ENCODE data around the gene CYGB.

Gene CYGB

DNA sequence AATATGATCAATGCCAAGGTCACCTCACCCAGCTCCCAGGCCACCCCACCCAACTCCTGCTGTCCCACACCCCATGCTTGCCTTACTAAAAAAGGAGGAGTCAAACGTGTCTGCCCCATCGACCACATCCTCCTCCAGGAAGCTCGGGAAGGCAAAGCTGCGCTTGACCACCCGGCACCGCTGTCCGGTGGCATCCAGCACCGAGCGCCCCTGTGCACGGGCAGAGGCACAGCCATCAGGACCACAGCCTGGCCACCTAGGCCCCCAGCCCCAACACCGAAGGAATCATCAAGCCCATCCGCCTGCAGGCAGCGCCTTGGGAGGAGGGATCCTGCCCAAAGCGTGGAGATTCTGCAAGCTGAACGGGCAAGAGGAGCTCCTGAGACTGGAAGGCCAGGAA lies 59.9 kb downstream of the CYGB start:
- TF ChIP-seq, protein P1, sequence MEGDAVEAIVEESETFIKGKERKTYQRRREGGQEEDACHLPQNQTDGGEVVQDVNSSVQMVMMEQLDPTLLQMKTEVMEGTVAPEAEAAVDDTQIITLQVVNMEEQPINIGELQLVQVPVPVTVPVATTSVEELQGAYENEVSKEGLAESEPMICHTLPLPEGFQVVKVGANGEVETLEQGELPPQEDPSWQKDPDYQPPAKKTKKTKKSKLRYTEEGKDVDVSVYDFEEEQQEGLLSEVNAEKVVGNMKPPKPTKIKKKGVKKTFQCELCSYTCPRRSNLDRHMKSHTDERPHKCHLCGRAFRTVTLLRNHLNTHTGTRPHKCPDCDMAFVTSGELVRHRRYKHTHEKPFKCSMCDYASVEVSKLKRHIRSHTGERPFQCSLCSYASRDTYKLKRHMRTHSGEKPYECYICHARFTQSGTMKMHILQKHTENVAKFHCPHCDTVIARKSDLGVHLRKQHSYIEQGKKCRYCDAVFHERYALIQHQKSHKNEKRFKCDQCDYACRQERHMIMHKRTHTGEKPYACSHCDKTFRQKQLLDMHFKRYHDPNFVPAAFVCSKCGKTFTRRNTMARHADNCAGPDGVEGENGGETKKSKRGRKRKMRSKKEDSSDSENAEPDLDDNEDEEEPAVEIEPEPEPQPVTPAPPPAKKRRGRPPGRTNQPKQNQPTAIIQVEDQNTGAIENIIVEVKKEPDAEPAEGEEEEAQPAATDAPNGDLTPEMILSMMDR (IDR thresholded peaks at IDR 0.05; ENCODE audit: control insufficient read depth, insufficient read depth, low read depth, low read length, missing control alignments), result no peak
- H3K4me3 ChIP-seq (ENCODE audit: control insufficient read depth, low read depth, low read length), result no peak overlapping the region
- DNase-seq (ENCODE audit: low read depth), result no peak
